Mammary epithelial cell (primary cell): Measurements from ENCODE around the gene UNC13B.

Source experiments
- EZH2 ChIP-seq: IDR thresholded peaks from 2 replicates; pipeline ENCODE4 v1.6.1; 2012; ENCODE audit warnings: low read length, inconsistent platforms, borderline replicate concordance
- TF ChIP-seq, protein P1 (sequence below), 2 donors: IDR thresholded peaks in 1 of 2; conservative IDR thresholded peaks in 1 of 2; 2 replicates each; pipeline ENCODE4 v1.5.1; 2011 to 2012; ENCODE audit warnings: inconsistent platforms in 2 of 2, low read length in 2 of 2, mild to moderate bottlenecking in 2 of 2, control low read depth in 1 of 2, low read depth in 1 of 2; ENCODE audit not compliant: insufficient read depth in 1 of 2; ENCODE audit errors: extremely low read depth in 1 of 2

- TF ChIP-seq, protein P1, sequence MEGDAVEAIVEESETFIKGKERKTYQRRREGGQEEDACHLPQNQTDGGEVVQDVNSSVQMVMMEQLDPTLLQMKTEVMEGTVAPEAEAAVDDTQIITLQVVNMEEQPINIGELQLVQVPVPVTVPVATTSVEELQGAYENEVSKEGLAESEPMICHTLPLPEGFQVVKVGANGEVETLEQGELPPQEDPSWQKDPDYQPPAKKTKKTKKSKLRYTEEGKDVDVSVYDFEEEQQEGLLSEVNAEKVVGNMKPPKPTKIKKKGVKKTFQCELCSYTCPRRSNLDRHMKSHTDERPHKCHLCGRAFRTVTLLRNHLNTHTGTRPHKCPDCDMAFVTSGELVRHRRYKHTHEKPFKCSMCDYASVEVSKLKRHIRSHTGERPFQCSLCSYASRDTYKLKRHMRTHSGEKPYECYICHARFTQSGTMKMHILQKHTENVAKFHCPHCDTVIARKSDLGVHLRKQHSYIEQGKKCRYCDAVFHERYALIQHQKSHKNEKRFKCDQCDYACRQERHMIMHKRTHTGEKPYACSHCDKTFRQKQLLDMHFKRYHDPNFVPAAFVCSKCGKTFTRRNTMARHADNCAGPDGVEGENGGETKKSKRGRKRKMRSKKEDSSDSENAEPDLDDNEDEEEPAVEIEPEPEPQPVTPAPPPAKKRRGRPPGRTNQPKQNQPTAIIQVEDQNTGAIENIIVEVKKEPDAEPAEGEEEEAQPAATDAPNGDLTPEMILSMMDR (conservative IDR thresholded peaks at IDR 0.05 in 1 of 2, IDR thresholded peaks at IDR 0.05 in 1 of 2; ENCODE audit: extremely low read depth in 1 of 2, insufficient read depth in 1 of 2, low read depth in 1 of 2, low read length in 2 of 2) = no peak
- TF ChIP-seq EZH2 = no peak
Observed at GRCh38 chr9:35226651-35227050, 64.8 kb downstream of the UNC13B start.
